ENCODE data around the gene LLGL2.
A peak's percentile ranks its signal among the peaks of the same experiment; 100 is the strongest.
"Not testable (repeated sequence)": the region's sequence is repeated elsewhere in the genome, so short reads cannot be mapped to it uniquely, and the experiment has no call there.

LLGL2 gene, protein sequence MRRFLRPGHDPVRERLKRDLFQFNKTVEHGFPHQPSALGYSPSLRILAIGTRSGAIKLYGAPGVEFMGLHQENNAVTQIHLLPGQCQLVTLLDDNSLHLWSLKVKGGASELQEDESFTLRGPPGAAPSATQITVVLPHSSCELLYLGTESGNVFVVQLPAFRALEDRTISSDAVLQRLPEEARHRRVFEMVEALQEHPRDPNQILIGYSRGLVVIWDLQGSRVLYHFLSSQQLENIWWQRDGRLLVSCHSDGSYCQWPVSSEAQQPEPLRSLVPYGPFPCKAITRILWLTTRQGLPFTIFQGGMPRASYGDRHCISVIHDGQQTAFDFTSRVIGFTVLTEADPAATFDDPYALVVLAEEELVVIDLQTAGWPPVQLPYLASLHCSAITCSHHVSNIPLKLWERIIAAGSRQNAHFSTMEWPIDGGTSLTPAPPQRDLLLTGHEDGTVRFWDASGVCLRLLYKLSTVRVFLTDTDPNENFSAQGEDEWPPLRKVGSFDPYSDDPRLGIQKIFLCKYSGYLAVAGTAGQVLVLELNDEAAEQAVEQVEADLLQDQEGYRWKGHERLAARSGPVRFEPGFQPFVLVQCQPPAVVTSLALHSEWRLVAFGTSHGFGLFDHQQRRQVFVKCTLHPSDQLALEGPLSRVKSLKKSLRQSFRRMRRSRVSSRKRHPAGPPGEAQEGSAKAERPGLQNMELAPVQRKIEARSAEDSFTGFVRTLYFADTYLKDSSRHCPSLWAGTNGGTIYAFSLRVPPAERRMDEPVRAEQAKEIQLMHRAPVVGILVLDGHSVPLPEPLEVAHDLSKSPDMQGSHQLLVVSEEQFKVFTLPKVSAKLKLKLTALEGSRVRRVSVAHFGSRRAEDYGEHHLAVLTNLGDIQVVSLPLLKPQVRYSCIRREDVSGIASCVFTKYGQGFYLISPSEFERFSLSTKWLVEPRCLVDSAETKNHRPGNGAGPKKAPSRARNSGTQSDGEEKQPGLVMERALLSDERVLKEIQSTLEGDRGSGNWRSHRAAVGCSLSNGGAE

GRCh38 chr17:75524970-75525805, at the start of gene LLGL2:
Gene LLGL2 (plus strand): TSS chr17:75525697. CDS start chr17:75543427, 17,730 bp downstream.
- no peak for DNase-seq (ENCODE audit: low read depth)
- H3K4me3 ChIP-seq (ENCODE audit: low read depth, low read length): peak within 1 kb of the TSS; percentile 48
- in situ Hi-C loops (cut with HindIII; ENCODE audit: low sequenced_read_pairs): no loop called here
- TF ChIP-seq CTCF (IDR thresholded peaks at IDR 0.05; ENCODE audit: low read depth, low read length, missing control alignments): peak; percentile 32

DNA sequence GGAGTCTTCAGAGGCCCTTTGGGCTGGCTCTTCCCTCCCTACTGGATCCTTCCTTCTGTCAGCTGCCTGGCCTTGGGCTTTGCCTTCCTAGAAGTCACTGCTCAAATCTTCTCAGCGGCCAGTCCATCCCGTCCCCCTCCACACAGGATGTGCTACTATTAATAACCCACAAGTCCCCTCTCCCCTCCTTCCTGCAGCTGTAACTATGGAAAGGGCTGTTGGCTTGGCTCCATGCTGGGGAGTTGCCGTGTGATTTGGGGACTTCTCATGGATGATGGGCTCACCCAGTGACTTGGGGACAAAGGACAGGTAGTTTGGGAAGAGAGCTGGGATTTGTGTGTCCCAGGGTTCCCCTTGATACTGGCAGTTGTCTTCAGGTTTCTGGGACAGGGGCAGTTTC, 49.6 kb upstream of the LLGL2 start:
- no peak for TF ChIP-seq CTCF (IDR thresholded peaks at IDR 0.05; ENCODE audit: low read depth, low read length, missing control alignments)
- in situ Hi-C loops (cut with HindIII; ENCODE audit: low sequenced_read_pairs): no loop called here
- H3K4me3 ChIP-seq (ENCODE audit: low read depth, low read length): no peak overlapping the region
- DNase-seq (ENCODE audit: low read depth): no peak

DNA sequence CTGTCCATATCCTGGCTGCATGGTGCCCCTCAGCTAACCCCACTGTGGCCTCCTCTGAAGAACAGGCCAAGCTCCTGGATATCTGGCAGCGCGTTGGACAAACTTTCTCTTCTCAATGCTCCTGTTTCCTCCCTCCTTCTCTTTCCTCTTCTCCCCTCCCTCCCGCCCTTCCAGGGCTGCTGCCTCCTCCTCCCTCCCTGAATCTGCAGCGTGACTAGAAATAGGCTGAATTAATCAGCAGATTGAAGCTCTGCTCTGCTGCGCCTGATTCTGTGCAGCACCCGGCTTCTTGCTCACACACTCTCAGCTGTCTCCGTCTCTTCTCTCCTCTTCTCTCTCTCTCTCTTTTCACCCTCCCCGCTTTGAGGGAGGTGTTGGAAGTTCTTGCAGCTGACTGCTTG, 49.2 kb upstream of the LLGL2 start:
- DNase-seq (ENCODE audit: low read depth): no peak
- in situ Hi-C loops (cut with HindIII; ENCODE audit: low sequenced_read_pairs): no loop called here
- no peak for TF ChIP-seq CTCF (IDR thresholded peaks at IDR 0.05; ENCODE audit: low read depth, low read length, missing control alignments)
- H3K4me3 ChIP-seq (ENCODE audit: low read depth, low read length): no peak overlapping the region

- H3K4me3 ChIP-seq (ENCODE audit: low read depth, low read length): no peak overlapping the region
- TF ChIP-seq CTCF (IDR thresholded peaks at IDR 0.05; ENCODE audit: low read depth, low read length, missing control alignments): no peak
- DNase-seq (ENCODE audit: low read depth): no peak
- in situ Hi-C loops (cut with HindIII; ENCODE audit: low sequenced_read_pairs): no loop called here
Observed at GRCh38 chr17:75476752-75477489, 48.6 kb upstream of the LLGL2 start.

- in situ Hi-C loops (cut with HindIII; ENCODE audit: low sequenced_read_pairs); DNase-seq (ENCODE audit: low read depth); H3K4me3 ChIP-seq (ENCODE audit: low read depth, low read length): not testable (repeated sequence)
Observed at GRCh38 chr17:75477490-75477862, 48.0 kb upstream of the LLGL2 start.

GRCh38 chr17:75478508-75478907, 47.0 kb upstream of the LLGL2 start:
- in situ Hi-C loops (cut with HindIII; ENCODE audit: low sequenced_read_pairs): no loop called here
- no peak for TF ChIP-seq CTCF (IDR thresholded peaks at IDR 0.05; ENCODE audit: low read depth, low read length, missing control alignments)
- H3K4me3 ChIP-seq (ENCODE audit: low read depth, low read length): no peak overlapping the region
- DNase-seq (ENCODE audit: low read depth): no peak
